Panc1 (cell line): ENCODE data around the gene ZBTB45. TPM values are rescaled to one million over a fixed set of nuclear protein-coding genes. Genes with fewer than 3 reads are reported as not detected.

Experiments
- ATAC-seq: fragments of 200-7000 bp; cut with Tn5 transposase; 2 replicates; pipeline ENCODE4 v1.9.1; 2020; ENCODE audit warnings: mild to moderate bottlenecking, moderate library complexity
- BruUV-seq: library from RNA; stranded (reverse); fragments of 400-500 nt; replicated peaks from 2 replicates; lab custom pipeline; 2021; lab: Mats Ljungman, UMichigan
- CTCF ChIA-PET: fragments of 300-600 bp; sonication (Branson Sonifier 250); formaldehyde crosslinking; loops from one replicate; lab custom pipeline; 2022; ENCODE audit warnings: antibody characterized with exemption; lab: Charles Lee
- POLR2A ChIA-PET: fragments of 300-600 bp; sonication (Branson Sonifier 250); formaldehyde crosslinking; loops from one replicate; lab custom pipeline; 2022; ENCODE audit warnings: antibody characterized with exemption; lab: Charles Lee
- DNase-seq: peaks from one replicate; pipeline ENCODE4 v3.0.0-alpha.2; 2010; ENCODE audit warnings: low read depth, low spot score
- H3K27ac ChIP-seq: 2 replicates; pipeline ENCODE4 v1.5.1; 2011; ENCODE audit warnings: mild to moderate bottlenecking, low read length, inconsistent platforms
- H3K27me3 ChIP-seq: fragments of 200-500 bp; sonication (Bioruptor generic); 2 replicates; pipeline ENCODE4 v1.6.0; 2014; ENCODE audit warnings: low read length, inconsistent platforms; ENCODE audit not compliant: control insufficient read depth, insufficient read depth
- H3K36me3 ChIP-seq: fragments of 200-500 bp; sonication (Bioruptor generic); 2 replicates; pipeline ENCODE4 v1.5.1; 2014; ENCODE audit warnings: inconsistent platforms, mild to moderate bottlenecking, low read length, moderate library complexity; ENCODE audit not compliant: control insufficient read depth, insufficient read depth
- H3K4me1 ChIP-seq: 2 replicates; pipeline ENCODE4 v1.5.1; 2011; ENCODE audit warnings: inconsistent platforms, mild to moderate bottlenecking, low read length, moderate library complexity; ENCODE audit not compliant: control insufficient read depth, insufficient read depth
- H3K4me3 ChIP-seq, 2 experiments: 2 replicates each; pipeline ENCODE4 v1.5.1; 2011 to 2012; ENCODE audit warnings: low read depth in 2 of 2, low read length in 2 of 2, mild to moderate bottlenecking in 2 of 2, inconsistent platforms in 1 of 2, moderate library complexity in 1 of 2
- H3K9me3 ChIP-seq: fragments of 200-500 bp; sonication (Bioruptor generic); 2 replicates; pipeline ENCODE4 v1.5.1; 2014; ENCODE audit warnings: low read depth, mild to moderate bottlenecking, inconsistent platforms, low read length, moderate library complexity; ENCODE audit not compliant: control insufficient read depth, insufficient read depth
- POLR2AphosphoS5 ChIP-seq: IDR thresholded peaks from 2 replicates; pipeline ENCODE4 v1.6.1; 2012; ENCODE audit warnings: mild to moderate bottlenecking, low read depth, low read length, moderate library complexity
- SIN3A ChIP-seq: IDR thresholded peaks from 2 replicates; pipeline ENCODE4 v1.6.1; 2012; ENCODE audit warnings: low read depth, mild to moderate bottlenecking, low read length, moderate library complexity, borderline replicate concordance; ENCODE audit not compliant: insufficient read depth
- TCF7L2 ChIP-seq: IDR thresholded peaks from 2 replicates; pipeline ENCODE4 v1.6.1; 2011; ENCODE audit warnings: mild to moderate bottlenecking, low read depth, low read length, inconsistent platforms
- in situ Hi-C: cut with HindIII; loops from 2 replicates; pipeline ENCODE4 v1.10.0; 2016; ENCODE audit warnings: low sequenced_read_pairs, low pct_unique_long_range_greater_than_20kb
- intact Hi-C: fragments of 100-400 bp; cut with micrococcal nuclease; formaldehyde crosslinking; loops from one replicate; pipeline ENCODE4 v1.10.0; 2022; ENCODE audit not compliant: unreplicated experiment
- total RNA-seq: library from RNA; stranded (reverse); gene quantifications from one replicate; pipeline ENCODE4 v1.2.1, GENCODE V29; 2021; ENCODE audit not compliant: unreplicated experiment
- TF ChIP-seq, protein P1 (sequence below), 2 experiments: IDR thresholded peaks; 2 replicates each; pipeline ENCODE4 v1.6.1; 2011 to 2012; ENCODE audit warnings: low read depth in 2 of 2, control low read depth in 1 of 2, low read length in 1 of 2, mild to moderate bottlenecking in 1 of 2, moderate library complexity in 1 of 2; ENCODE audit not compliant: insufficient read depth in 1 of 2
- TF ChIP-seq, protein P2 (sequence below): fragments of 450-650 bp; IDR thresholded peaks from 2 replicates; pipeline ENCODE4 v1.5.1; 2017; ENCODE audit warnings: mild to moderate bottlenecking

The ZBTB45 gene
- total RNA-seq, 1 experiment from 2014 or later, result 24.7 TPM

DNA sequence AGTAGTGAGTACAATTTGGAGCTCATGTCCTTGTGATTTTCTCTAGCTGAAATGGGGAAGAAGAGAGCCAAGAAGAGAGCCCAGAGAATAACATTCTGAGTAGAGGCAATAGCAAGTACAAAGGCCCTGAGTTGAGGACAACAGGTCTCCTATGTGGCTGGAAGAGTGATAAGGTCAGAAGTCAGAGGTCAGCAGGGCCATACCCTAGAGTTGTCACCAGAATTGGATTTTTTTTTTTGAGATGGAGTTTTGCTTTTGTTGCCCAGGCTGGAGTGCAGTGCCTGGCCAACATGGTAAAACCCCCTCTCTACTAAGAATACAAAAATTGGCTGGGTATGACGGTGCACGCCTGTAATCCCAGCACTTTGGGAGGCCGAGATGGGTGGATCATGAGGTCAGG, 16.2 kb upstream of the ZBTB45 start:
- ATAC-seq (no peak), DNase-seq (no peak)
- POLR2A ChIA-PET, result interaction anchor here (0.6 kb wide), 1 partner anchor 8 kb away, joined by 4 read pairs; the partner anchor contains the start of gene TRIM28
- no peak overlapping the region for H3K27ac ChIP-seq
- in situ Hi-C loops, result no loop called here
- no peaks in the 10 kb centered on the region; the same call in none of the 2 replicates for H3K27me3 ChIP-seq
- CTCF ChIA-PET, result no interaction called here
- BruUV-seq, result no TSS peak
- intact Hi-C loops, result no loop called here
- no peaks in the 10 kb centered on the region for H3K9me3 ChIP-seq
- TF ChIP-seq SIN3A (no peak), TCF7L2 (no peak)
- no peak overlapping the region for H3K4me3 ChIP-seq
- no peaks in the 10 kb centered on the region for H3K36me3 ChIP-seq
- H3K4me1 ChIP-seq, result peaks cover 3% of the 10 kb centered on the region; the same call in 1 of the 2 replicates

DNA sequence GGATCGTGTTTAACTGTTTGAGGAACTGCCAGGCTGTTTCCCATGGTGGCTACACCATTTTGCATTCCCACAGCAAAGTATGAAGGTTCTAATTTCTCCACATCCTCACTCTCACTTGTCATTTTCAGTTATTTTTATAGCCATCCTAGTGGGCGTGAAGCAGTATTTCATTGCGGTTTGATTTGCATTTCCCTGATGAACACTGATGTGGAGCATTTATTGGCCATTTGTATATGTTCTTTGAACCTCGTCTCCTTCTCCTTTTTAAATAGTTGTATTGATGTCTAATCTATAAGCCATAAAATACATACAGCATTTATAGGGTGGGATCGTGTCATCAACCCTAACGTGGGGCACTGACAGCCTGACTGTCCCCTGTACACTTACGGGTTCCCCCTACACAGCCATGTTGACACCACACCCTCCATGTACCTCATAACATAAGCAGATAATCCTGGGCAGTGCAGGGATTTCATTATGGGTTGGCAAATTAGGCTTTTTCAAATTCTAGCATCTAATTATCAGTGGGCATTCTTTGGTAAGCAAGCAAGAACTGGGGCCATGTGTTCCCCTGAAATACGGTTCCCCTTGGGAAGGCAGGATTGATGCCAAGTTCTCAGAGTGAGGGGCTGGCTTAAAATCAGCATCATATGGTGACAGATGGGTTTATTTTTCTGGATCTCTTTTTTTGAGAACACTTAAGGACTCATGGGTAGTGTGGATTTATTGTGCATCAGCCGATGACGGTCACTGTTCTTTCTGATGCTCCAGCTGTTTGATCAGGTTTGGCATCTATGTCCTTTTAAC, 11.6 kb upstream of the ZBTB45 start:
- intact Hi-C loops, result no loop called here
- Histone ChIP-seq H3K27ac (no peak overlapping the region), H3K4me3 (no peak overlapping the region), H3K4me1 (no peaks in the 10 kb centered on the region), H3K36me3 (no peaks in the 10 kb centered on the region), H3K27me3 (no peaks in the 10 kb centered on the region; the same call in 1 of the 2 replicates), H3K9me3 (no peaks in the 10 kb centered on the region)
- DNase-seq, result no peak
- BruUV-seq, result no TSS peak
- CTCF ChIA-PET, result interaction anchor here (0.6 kb wide), 1 partner anchor 882 kb away, joined by 5 read pairs; no protein-coding TSS in a partner anchor
- TF ChIP-seq SIN3A (no peak), POLR2AphosphoS5 (no peak)
- TF ChIP-seq, protein P1, sequence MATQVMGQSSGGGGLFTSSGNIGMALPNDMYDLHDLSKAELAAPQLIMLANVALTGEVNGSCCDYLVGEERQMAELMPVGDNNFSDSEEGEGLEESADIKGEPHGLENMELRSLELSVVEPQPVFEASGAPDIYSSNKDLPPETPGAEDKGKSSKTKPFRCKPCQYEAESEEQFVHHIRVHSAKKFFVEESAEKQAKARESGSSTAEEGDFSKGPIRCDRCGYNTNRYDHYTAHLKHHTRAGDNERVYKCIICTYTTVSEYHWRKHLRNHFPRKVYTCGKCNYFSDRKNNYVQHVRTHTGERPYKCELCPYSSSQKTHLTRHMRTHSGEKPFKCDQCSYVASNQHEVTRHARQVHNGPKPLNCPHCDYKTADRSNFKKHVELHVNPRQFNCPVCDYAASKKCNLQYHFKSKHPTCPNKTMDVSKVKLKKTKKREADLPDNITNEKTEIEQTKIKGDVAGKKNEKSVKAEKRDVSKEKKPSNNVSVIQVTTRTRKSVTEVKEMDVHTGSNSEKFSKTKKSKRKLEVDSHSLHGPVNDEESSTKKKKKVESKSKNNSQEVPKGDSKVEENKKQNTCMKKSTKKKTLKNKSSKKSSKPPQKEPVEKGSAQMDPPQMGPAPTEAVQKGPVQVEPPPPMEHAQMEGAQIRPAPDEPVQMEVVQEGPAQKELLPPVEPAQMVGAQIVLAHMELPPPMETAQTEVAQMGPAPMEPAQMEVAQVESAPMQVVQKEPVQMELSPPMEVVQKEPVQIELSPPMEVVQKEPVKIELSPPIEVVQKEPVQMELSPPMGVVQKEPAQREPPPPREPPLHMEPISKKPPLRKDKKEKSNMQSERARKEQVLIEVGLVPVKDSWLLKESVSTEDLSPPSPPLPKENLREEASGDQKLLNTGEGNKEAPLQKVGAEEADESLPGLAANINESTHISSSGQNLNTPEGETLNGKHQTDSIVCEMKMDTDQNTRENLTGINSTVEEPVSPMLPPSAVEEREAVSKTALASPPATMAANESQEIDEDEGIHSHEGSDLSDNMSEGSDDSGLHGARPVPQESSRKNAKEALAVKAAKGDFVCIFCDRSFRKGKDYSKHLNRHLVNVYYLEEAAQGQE (IDR thresholded peaks at IDR 0.05; ENCODE audit: insufficient read depth in 1 of 2, low read depth in 2 of 2, low read length in 1 of 2), result no peak
- in situ Hi-C loops, result no loop called here
- no peak for ATAC-seq
- POLR2A ChIA-PET, result no interaction called here

DNA sequence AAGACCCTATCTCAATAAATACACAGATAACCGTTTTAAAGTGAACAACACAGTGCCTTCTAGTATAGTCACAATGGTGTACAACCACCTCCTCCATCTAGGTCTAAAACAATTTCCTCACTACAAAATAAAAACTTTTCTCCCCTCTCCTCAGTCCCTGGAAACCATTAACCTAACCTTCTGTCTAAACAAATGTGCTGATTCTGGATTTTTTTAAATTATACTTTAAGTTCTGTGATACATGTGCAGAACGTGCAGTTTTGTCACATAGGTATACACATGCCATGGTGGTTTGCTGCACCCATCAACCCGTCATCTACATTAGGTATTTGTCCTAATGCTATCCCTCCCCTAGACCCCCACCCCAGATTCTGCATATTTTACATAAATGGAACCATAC, 9.8 kb upstream of the ZBTB45 start:
- ATAC-seq (no peak), DNase-seq (no peak)
- Histone ChIP-seq H3K4me1 (no peaks in the 10 kb centered on the region), H3K4me3 (no peak overlapping the region), H3K36me3 (no peaks in the 10 kb centered on the region), H3K27ac (no peak overlapping the region), H3K27me3 (no peaks in the 10 kb centered on the region; the same call in 1 of the 2 replicates), H3K9me3 (no peaks in the 10 kb centered on the region)
- ChIA-PET CTCF (interaction anchor here (0.7 kb wide), 1 partner anchor 9 kb away, joined by 4 read pairs; no protein-coding TSS in a partner anchor), POLR2A (no interaction called here)
- no TSS peak for BruUV-seq
- no peak for TF ChIP-seq SIN3A
- TF ChIP-seq POLR2AphosphoS5, result no peak
- TF ChIP-seq TCF7L2, result no peak
- TF ChIP-seq, protein P2, sequence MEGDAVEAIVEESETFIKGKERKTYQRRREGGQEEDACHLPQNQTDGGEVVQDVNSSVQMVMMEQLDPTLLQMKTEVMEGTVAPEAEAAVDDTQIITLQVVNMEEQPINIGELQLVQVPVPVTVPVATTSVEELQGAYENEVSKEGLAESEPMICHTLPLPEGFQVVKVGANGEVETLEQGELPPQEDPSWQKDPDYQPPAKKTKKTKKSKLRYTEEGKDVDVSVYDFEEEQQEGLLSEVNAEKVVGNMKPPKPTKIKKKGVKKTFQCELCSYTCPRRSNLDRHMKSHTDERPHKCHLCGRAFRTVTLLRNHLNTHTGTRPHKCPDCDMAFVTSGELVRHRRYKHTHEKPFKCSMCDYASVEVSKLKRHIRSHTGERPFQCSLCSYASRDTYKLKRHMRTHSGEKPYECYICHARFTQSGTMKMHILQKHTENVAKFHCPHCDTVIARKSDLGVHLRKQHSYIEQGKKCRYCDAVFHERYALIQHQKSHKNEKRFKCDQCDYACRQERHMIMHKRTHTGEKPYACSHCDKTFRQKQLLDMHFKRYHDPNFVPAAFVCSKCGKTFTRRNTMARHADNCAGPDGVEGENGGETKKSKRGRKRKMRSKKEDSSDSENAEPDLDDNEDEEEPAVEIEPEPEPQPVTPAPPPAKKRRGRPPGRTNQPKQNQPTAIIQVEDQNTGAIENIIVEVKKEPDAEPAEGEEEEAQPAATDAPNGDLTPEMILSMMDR, result no peak
- intact Hi-C loops, result no loop called here
- in situ Hi-C loops, result no loop called here
